DND-41 (cell line): ENCODE measurements around the gene FOXP4.

ENCODE experiments used
- CTCF ChIP-seq: IDR thresholded peaks from 2 replicates; pipeline ENCODE4 v1.5.1; 2012; ENCODE audit warnings: borderline replicate concordance, low read length, moderate library complexity, mild to moderate bottlenecking; ENCODE audit not compliant: poor library complexity, severe bottlenecking; ENCODE audit errors: extremely low read depth
- EZH2 ChIP-seq: IDR thresholded peaks from 3 replicates; pipeline ENCODE4 v1.6.1; 2012; ENCODE audit warnings: borderline replicate concordance, low read depth, mild to moderate bottlenecking, moderate library complexity, low read length, inconsistent platforms; ENCODE audit not compliant: severe bottlenecking

GRCh38 chr6:41570259-41570615 lies 24.1 kb downstream of the FOXP4 start:
- TF ChIP-seq CTCF (no peak), EZH2 (no peak)
